SH-SY5Y (cell line): ENCODE data around the gene DENND2D.

ENCODE experiments used
- GATA2 ChIP-seq: IDR thresholded peaks from 2 replicates; pipeline ENCODE4 v1.6.1; 2011; ENCODE audit warnings: mild to moderate bottlenecking, low read depth, low read length
- GATA3 ChIP-seq: IDR thresholded peaks from 2 replicates; pipeline ENCODE4 v1.6.1; 2011; ENCODE audit warnings: low read depth, mild to moderate bottlenecking, low read length, moderate library complexity

GRCh38 chr1:111202366-111202706 is 1.9 kb upstream of the DENND2D start:
- TF ChIP-seq GATA3 (no peak), GATA2 (no peak)
